ENCODE results near the gene CXADR.
"Not testable (repeated sequence)": the region's sequence is repeated elsewhere in the genome, so short reads cannot be mapped to it uniquely, and the experiment has no call there.

Gene CXADR

DNA sequence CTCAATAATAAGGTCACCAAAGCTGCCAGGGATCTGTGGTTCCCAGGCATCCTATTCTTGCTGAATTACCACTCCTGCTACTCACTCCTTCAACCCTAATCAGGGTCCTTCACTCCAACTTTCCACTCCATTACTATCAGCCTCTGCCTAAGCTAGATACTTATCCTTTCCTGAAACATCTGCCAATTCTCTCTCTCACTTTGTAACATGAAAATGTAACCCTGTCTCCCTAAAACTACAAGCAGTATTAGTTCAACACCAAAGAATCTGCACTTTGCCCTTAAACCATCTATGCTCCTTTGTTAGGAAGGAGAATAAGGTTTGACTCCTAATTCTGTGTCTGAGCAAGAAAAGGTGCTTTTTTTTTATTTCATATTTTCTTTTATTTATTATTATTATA, 15.5 kb upstream of the CXADR start:
- Histone ChIP-seq H3K4me3 (ENCODE audit: low read length) (no peak overlapping the region), H3K9me3 (ENCODE audit: insufficient read depth, low read length) (no peaks in the 10 kb centered on the region), H3K79me2 (ENCODE audit: low read length) (no peaks in the 10 kb centered on the region), H3K27me3 (ENCODE audit: low read depth, low read length) (no peaks in the 10 kb centered on the region), H3K27ac (ENCODE audit: low read length) (no peak overlapping the region), H3K36me3 (replicated peaks; ENCODE audit: low read depth, low read length) (no peaks in the 10 kb centered on the region), H3K9ac (ENCODE audit: low read length) (no peak overlapping the region), H2AFZ (ENCODE audit: low read depth, low read length) (no peak overlapping the region), H3K4me2 (ENCODE audit: low read length) (no peak overlapping the region), H3K4me1 (ENCODE audit: low read length) (no peaks in the 10 kb centered on the region), H4K20me1 (ENCODE audit: insufficient read depth, low read length) (no peaks in the 10 kb centered on the region)
- no peak for TF ChIP-seq EZH2phosphoT487 (IDR thresholded peaks at IDR 0.05; ENCODE audit: low read depth)
- TF ChIP-seq, protein P1, sequence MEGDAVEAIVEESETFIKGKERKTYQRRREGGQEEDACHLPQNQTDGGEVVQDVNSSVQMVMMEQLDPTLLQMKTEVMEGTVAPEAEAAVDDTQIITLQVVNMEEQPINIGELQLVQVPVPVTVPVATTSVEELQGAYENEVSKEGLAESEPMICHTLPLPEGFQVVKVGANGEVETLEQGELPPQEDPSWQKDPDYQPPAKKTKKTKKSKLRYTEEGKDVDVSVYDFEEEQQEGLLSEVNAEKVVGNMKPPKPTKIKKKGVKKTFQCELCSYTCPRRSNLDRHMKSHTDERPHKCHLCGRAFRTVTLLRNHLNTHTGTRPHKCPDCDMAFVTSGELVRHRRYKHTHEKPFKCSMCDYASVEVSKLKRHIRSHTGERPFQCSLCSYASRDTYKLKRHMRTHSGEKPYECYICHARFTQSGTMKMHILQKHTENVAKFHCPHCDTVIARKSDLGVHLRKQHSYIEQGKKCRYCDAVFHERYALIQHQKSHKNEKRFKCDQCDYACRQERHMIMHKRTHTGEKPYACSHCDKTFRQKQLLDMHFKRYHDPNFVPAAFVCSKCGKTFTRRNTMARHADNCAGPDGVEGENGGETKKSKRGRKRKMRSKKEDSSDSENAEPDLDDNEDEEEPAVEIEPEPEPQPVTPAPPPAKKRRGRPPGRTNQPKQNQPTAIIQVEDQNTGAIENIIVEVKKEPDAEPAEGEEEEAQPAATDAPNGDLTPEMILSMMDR (IDR thresholded peaks at IDR 0.05; ENCODE audit: low read depth, low read length) = no peak

GRCh38 chr21:17498586-17498985, 14.3 kb upstream of the CXADR start:
- TF ChIP-seq EZH2phosphoT487 (IDR thresholded peaks at IDR 0.05; ENCODE audit: low read depth) = no peak
- TF ChIP-seq, protein P1 (IDR thresholded peaks at IDR 0.05; ENCODE audit: low read depth, low read length) = no peak
- H3K4me1 ChIP-seq (ENCODE audit: low read length) = no peaks in the 10 kb centered on the region
- H3K9ac ChIP-seq (ENCODE audit: low read length) = no peak overlapping the region
- H3K27me3 ChIP-seq (ENCODE audit: low read depth, low read length) = no peaks in the 10 kb centered on the region
- H3K4me2 ChIP-seq (ENCODE audit: low read length) = no peak overlapping the region
- H3K9me3 ChIP-seq (ENCODE audit: insufficient read depth, low read length) = no peaks in the 10 kb centered on the region
- H3K79me2 ChIP-seq (ENCODE audit: low read length) = no peaks in the 10 kb centered on the region
- no peaks in the 10 kb centered on the region for H4K20me1 ChIP-seq (ENCODE audit: insufficient read depth, low read length)
- no peaks in the 10 kb centered on the region for H3K36me3 ChIP-seq (replicated peaks; ENCODE audit: low read depth, low read length)
- H3K27ac ChIP-seq (ENCODE audit: low read length) = no peak overlapping the region
- no peak overlapping the region for H2AFZ ChIP-seq (ENCODE audit: low read depth, low read length)
- H3K4me3 ChIP-seq (ENCODE audit: low read length) = no peak overlapping the region

DNA sequence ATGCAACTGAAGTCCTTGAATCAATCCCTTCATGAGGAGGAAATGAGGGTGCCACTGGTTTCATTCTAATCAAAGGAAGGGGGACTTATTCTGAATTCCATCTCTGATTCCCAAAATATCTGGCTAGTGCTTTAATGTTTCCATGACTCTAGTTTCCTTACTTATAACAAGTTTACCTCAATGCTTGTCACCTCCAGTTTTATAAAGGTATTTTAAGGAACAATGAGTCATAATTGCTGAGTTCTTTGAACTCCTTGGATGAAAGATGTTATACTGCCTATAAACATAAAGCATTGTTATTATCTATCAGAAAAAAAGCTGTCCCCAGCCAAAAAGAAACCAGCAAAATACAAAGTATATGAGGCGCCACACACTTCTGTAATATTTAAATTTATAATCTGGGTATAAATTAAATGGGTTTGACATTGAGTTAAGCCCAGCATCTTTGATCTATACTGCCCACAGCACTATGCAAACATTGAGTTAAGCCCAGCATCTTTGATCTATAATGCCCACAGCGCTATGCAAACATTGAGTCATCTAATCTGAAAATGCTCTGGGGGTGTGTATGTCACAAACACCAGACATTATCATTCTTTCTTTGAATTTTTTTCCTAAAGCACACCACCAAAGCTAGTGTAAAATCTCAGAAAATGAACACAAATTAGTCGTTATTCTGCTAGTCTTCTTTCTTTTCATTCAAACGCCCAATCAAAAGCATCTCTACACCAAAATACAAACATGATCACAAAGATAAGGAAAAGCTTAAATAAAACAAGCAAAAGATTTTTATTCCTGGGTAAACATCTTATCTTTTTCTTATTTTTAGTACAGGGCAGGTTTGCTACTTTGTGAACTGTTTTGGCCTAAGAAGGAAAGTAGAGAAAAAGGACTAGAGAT, 11.5 kb upstream of the CXADR start:
- H3K9me3 ChIP-seq (ENCODE audit: insufficient read depth, low read length) = no peaks in the 10 kb centered on the region
- no peaks in the 10 kb centered on the region for H3K36me3 ChIP-seq (replicated peaks; ENCODE audit: low read depth, low read length)
- no peaks in the 10 kb centered on the region for H3K27me3 ChIP-seq (ENCODE audit: low read depth, low read length)
- H3K4me3 ChIP-seq (ENCODE audit: low read length) = no peak overlapping the region
- no peaks in the 10 kb centered on the region for H3K4me1 ChIP-seq (ENCODE audit: low read length)
- H3K4me2 ChIP-seq (ENCODE audit: low read length) = no peak overlapping the region
- H3K27ac ChIP-seq (ENCODE audit: low read length) = no peak overlapping the region
- H3K79me2 ChIP-seq (ENCODE audit: low read length) = no peaks in the 10 kb centered on the region
- no peaks in the 10 kb centered on the region for H4K20me1 ChIP-seq (ENCODE audit: insufficient read depth, low read length)
- H2AFZ ChIP-seq (ENCODE audit: low read depth, low read length) = no peak overlapping the region
- no peak overlapping the region for H3K9ac ChIP-seq (ENCODE audit: low read length)
- TF ChIP-seq, protein P1 (IDR thresholded peaks at IDR 0.05; ENCODE audit: low read depth, low read length) = no peak
- TF ChIP-seq EZH2phosphoT487 (IDR thresholded peaks at IDR 0.05; ENCODE audit: low read depth) = no peak

GRCh38 chr21:17502985-17503384, 9.9 kb upstream of the CXADR start:
- not testable (repeated sequence) for H3K9ac ChIP-seq (ENCODE audit: low read length); H3K4me2 ChIP-seq (ENCODE audit: low read length); H3K4me1 ChIP-seq (ENCODE audit: low read length); H3K27ac ChIP-seq (ENCODE audit: low read length); H4K20me1 ChIP-seq (ENCODE audit: insufficient read depth, low read length); H3K9me3 ChIP-seq (ENCODE audit: insufficient read depth, low read length); H2AFZ ChIP-seq (ENCODE audit: low read depth, low read length); H3K36me3 ChIP-seq (replicated peaks; ENCODE audit: low read depth, low read length); H3K27me3 ChIP-seq (ENCODE audit: low read depth, low read length); H3K79me2 ChIP-seq (ENCODE audit: low read length); H3K4me3 ChIP-seq (ENCODE audit: low read length)

Measured in OCI-LY3 (cell line).